Suppressor macrophage treated with lipopolysaccharide for 4 hours (primary cell): ENCODE data around the gene CCDC69.
"Not testable (repeated sequence)": the region's sequence is repeated elsewhere in the genome, so short reads cannot be mapped to it uniquely, and the experiment has no call there.

Source experiments
- DNase-seq: peaks from one replicate; pipeline ENCODE4 v3.0.0-alpha.2; 2020

CCDC69 gene

DNA sequence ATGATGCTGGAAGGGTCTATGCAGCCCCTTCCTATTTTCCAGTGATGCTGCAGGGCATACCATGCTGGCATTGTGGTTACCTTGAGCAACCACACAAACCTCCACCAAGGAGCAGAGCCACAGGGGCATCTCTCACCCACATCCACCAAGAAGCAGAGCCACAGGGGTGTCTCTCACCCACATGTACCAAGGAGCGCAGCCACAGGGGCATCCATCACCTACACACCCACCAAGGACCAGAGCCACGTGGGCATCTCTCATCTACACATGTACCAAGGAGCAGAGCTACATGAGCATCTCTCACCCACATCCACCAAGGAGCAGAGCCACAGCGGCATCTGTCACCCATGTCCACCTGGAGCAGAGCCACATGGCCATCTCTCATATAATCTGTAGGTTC, 20.3 kb upstream of the CCDC69 start:
- no peak for DNase-seq

DNA sequence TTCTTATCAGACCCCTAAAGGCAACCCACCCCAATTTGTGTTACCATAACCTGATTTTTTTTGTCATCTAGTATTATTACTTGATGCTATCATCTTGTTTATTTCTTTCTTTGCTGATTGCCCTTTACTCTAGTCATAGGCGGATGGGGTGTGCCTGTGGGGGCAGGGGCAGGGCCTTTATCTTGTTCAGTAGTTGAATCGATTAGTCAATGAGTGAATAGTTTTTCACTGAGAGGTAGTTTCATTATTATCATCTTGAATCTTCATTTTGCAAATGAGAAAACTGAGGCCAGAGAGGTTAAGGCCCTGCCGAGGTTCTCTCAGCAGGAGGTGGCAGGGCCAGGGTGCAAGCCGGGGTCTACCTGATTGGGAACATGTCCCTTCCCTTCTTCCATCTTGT, 19.7 kb upstream of the CCDC69 start:
- DNase-seq = no peak

- DNase-seq = no peak
These were observed 19.2 kb upstream of the CCDC69 start for GRCh38 chr5:151243127-151243526.

DNA sequence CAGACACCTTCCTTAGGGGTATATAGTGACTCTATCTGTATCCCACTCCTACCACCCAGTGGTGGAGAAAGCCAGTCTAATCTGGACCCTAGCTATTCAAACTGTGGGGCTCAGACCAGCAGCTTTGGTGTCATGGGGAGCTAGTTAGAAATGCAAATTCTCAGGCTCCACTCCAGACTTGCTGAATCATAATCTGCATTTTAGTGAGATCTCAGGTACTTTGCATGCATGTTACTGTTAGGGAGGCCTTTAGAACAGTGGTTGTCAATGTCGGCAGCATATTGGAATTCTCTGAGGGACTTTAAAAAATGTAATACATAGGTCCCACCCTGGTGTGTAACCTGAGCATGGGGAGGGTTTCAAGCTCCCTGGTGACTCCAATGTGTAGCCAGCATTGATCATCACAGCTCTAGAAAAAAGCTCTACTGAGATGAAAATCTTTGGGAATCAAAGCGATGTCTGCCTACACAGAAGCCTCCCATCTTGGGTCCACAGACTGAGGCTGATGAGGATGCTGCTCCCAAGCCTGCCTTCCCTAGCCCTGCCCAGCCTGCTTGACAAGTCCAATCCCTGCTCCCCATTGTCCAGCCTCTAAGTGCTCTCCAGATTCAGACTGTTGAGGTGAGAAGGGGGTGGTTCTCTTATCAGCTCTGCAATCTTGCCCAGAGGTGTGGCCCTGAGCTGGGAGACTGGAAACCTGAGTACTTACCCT, 17.2 kb upstream of the CCDC69 start:
- DNase-seq = no peak

DNA sequence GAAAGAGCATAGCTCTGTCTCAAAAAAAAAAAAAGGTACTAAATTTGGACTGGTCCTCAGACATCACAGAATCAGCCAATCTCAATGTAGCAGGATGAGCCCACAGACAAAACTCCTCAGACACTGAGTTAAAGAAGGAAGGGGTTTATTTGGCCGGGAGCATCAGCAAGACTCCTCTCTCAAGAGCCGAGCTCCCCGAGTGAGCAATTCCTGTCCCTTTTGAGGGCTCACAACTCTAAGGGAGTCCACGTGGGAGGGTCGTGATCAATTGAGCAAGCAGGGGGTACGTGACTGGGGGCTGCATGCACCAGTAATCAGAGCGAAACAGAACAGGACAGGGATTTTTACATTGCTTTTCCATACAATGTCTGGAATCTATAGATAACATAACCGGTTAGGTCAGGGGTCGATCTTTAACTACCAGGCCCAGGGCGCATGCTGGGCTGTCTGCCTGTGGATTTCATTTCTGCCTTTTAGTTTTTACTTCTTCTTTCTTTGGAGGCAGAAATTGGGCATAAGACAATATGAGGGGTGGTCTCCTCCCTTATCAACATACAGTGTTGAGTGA, 16.5 kb upstream of the CCDC69 start:
- DNase-seq = not testable (repeated sequence)

- peak; percentile 79 for DNase-seq
These were observed 15.5 kb upstream of the CCDC69 start for GRCh38 chr5:151239237-151239861.

- DNase-seq = no peak
These were observed 14.4 kb upstream of the CCDC69 start for GRCh38 chr5:151238303-151238741.

- no peak for DNase-seq
These were observed 13.8 kb upstream of the CCDC69 start for GRCh38 chr5:151237685-151238084.

DNA sequence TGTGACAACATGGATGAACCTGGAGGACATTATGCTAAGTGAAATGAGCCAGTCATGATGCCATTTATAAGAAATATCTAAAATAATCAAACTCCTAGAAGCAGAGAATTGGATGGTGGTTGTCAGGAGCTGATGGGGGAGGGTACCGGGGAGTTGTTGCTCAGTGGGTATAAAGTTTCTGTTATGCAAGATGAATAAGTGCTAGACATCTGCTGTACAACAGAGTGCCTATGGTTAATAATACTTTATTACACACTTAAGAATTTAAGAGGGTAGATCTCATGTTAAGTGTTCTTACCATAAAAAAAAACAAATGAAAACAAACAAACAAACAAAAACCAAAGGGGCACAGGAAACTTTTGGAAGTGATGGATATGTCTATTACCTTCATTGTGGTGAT, 13.0 kb upstream of the CCDC69 start:
- no peak for DNase-seq

DNA sequence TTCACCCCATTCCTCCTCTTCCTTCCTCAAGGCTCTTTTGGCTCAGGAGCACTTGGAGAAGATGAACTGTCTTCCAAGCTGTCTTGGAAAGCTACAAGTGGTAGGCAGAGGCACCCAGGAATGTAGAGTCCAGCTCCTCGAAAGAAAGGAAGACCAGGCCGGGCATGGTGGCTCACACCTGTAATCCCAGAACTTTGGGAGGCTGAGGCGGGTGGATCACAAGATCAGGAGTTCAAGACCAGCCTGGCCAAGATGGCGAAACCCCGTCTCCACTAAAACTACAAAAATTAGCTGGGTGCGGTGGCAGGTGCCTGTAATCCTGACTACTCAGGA, 11.3 kb upstream of the CCDC69 start:
- not testable (repeated sequence) for DNase-seq

- peak; percentile 45 for DNase-seq
These were observed 10.8 kb upstream of the CCDC69 start for GRCh38 chr5:151234476-151235238.

DNA sequence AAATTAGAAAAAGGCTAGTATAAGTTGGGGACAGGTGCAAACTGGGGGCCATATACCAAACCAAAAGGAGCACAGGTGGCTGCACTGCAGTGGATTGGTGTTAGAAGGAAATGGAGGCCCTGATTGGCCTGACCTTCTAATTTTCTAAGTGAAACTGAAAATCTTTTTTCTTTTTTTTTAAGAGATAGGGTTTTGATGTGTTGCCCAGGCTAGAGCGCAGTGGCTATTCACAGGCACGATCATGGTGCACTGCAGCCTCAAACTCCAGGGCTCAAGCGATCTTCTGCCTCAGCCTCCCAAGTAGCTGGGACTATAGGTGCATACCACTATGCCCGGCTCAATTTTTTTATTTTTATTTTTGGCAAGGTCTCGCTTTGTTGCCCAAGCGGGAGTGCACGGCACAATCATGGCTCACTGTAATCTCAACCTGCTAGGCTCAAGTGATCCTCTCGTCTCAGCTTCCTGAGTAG, 9.8 kb upstream of the CCDC69 start:
- DNase-seq = no peak

- no peak for DNase-seq
These were observed 7.5 kb upstream of the CCDC69 start for GRCh38 chr5:151231359-151231758.

DNA sequence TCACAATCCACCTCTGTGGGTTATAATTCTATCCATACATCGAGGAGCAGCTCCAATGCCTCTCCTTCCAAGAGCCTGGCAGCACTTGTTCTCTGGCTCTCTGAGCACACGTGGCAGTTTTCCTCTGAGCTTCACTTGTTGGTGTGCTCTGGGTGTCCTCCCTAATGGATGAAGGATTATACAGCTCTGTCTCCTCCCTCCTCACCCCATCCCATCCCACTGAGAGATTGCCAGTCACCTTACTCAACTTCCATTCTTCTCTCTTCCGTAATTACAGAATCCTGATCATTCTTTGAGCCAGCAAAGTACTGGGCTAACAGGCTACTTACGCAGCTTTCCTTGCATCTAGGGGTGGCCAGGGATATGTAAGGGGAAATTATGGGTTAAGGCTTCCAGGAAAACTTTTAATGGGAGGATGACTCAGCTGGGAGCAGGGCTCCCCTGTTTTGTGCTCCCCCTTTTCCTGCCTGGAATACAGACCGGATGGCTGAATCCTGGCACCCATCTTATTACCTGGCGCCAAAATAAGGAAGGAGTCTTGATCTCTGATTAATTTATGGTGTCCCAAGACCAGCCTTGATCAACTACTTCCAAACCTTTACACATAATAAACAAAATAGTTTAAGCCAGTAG, 6.3 kb upstream of the CCDC69 start:
- DNase-seq = no peak

GRCh38 chr5:151228986-151229385, 5.1 kb upstream of the CCDC69 start:
- no peak for DNase-seq

DNA sequence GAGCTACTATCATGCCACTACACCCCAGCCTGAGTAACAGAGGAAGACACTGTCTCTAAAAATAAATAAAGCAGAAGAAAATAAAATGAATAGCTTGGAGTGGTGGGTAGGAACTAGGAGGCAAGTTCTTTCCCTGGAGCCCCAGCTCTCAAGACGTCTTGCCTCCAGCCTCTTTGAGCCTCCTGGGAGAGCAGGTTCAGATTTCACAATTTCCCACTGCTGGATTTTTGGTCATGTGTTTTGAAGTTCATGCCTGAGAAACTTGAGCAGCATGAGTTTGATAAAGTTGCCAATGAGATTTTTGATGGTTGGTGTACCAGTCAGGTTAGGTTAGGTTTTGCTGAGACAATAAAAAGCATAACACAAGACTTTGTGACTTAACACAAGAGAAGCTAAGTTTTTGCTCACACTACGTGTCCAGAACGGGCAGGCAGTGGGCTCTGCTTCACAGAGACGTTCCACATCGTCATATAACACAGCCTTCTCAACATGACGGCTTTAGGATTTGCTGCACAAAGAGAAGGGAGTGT, 4.1 kb upstream of the CCDC69 start:
- no peak for DNase-seq

- DNase-seq = no peak
These were observed 1.6 kb upstream of the CCDC69 start for GRCh38 chr5:151225475-151225874.

DNA sequence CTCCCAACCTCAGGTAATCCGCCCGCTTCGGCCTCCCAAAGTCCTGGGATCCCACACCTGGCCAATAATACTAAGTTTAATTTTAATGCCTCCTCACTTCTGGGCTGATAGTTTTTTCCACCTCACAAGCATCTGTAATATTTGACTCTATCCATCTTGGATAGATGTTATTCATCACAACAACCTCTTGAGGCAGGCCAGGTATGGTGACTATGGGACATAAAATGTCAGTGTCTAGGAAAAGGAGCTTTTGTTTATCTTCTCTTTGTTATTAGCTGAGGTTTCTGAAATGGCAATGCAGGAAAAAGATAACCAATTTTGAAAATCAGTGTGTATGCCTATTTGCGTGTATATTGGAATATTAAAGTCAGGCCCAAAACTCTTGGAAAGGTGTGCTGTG, 1.2 kb upstream of the CCDC69 start:
- DNase-seq = no peak

- DNase-seq = no peak
These were observed 480 bp upstream of the CCDC69 start for GRCh38 chr5:151224372-151224771.

- no peak for DNase-seq
These were observed 974 bp downstream of the CCDC69 start for GRCh38 chr5:151222790-151223446.

- DNase-seq = no peak
These were observed 1.7 kb downstream of the CCDC69 start for GRCh38 chr5:151222054-151222789.

GRCh38 chr5:151221574-151221973, 2.3 kb downstream of the CCDC69 start:
- no peak for DNase-seq
